CD4-positive, CD25-positive, alpha-beta regulatory T cell (primary cell): Measurements from ENCODE around the gene GNB5. TPM values are rescaled to one million over a fixed set of nuclear protein-coding genes. Genes with fewer than 3 reads are reported as not detected.
A peak's percentile ranks its signal among the peaks of the same experiment; 100 is the strongest.

ENCODE experiments used
- ATAC-seq, 2 donors: fragments of 150-1000 bp; cut with Tn5 transposase; one replicate each; pipeline ENCODE4 v1.10.0; 2021; ENCODE audit warnings: low read depth in 2 of 2, moderate number of reproducible peaks in 2 of 2, moderate library complexity in 1 of 2
- DNase-seq, 3 donors: peaks; one replicate each; pipeline versions ENCODE4 v3.0.0 to v3.0.0-alpha.2; 2012 to 2022; ENCODE audit warnings: mixed read lengths in 1 of 3
- H3K27ac ChIP-seq: one replicate; pipeline ENCODE4 v1.7.0; 2013; ENCODE audit warnings: mild to moderate bottlenecking, low read length; ENCODE audit not compliant: insufficient read depth, poor library complexity, severe bottlenecking
- H3K27me3 ChIP-seq: one replicate; pipeline ENCODE4 v1.7.0; 2013; ENCODE audit warnings: low read length; ENCODE audit not compliant: control insufficient read depth, insufficient read depth
- H3K36me3 ChIP-seq: one replicate; pipeline ENCODE4 v1.7.0; 2013; ENCODE audit warnings: mild to moderate bottlenecking, low read length, moderate library complexity; ENCODE audit not compliant: control insufficient read depth, insufficient read depth
- H3K4me1 ChIP-seq: 2 replicates; pipeline ENCODE4 v1.7.0; 2013; ENCODE audit warnings: mild to moderate bottlenecking, low read length; ENCODE audit not compliant: insufficient read depth, control insufficient read depth, poor library complexity, severe bottlenecking
- H3K4me3 ChIP-seq: one replicate; pipeline ENCODE4 v1.7.0; 2013; ENCODE audit warnings: low read depth, mild to moderate bottlenecking, low read length, moderate library complexity
- H3K9me3 ChIP-seq, 2 experiments: 1 replicate in 1 of 2; 2 replicates in 1 of 2; pipeline ENCODE4 v1.7.0; 2013; ENCODE audit warnings: low read length in 2 of 2, mild to moderate bottlenecking in 1 of 2, moderate library complexity in 1 of 2; ENCODE audit not compliant: control insufficient read depth in 2 of 2
- H3K27ac Mint-ChIP-seq, 3 donors: one replicate each; pipeline ENCODE4 v1.8.0; 2020 to 2022; ENCODE audit warnings: mild to moderate bottlenecking in 3 of 3, mixed read lengths in 3 of 3, moderate library complexity in 2 of 3
- H3K27me3 Mint-ChIP-seq: one replicate; pipeline ENCODE4 v1.8.0; 2022; ENCODE audit warnings: mild to moderate bottlenecking, mixed read lengths
- H3K36me3 Mint-ChIP-seq: one replicate; pipeline ENCODE4 v1.8.0; 2020; ENCODE audit warnings: mixed read lengths
- H3K4me1 Mint-ChIP-seq, 4 donors: one replicate each; pipeline ENCODE4 v1.8.0; 2020 to 2022; ENCODE audit warnings: mixed read lengths in 4 of 4, mild to moderate bottlenecking in 1 of 4
- H3K4me3 Mint-ChIP-seq, 4 donors: one replicate each; pipeline ENCODE4 v1.8.0; 2020 to 2022; ENCODE audit warnings: mild to moderate bottlenecking in 4 of 4, mixed read lengths in 4 of 4, moderate library complexity in 3 of 4
- H3K9me3 Mint-ChIP-seq, 7 donors: one replicate each; pipeline ENCODE4 v1.8.0; 2020 to 2022; ENCODE audit warnings: mixed read lengths in 7 of 7, mild to moderate bottlenecking in 3 of 7, moderate library complexity in 2 of 7
- polyA plus RNA-seq, 4 donors: library from polyadenylated mRNA; unstranded; fragments of 300-500 nt; fragmentation: Illumina TruSeq; gene quantifications; one replicate each; pipeline ENCODE4 v1.2.3, GENCODE V29; 2021
- total RNA-seq: library from RNA; stranded (reverse); gene quantifications from one replicate; pipeline ENCODE4 v1.2.3, GENCODE V29; 2022

Gene GNB5
- total and polyA plus RNA-seq, 5 donors from 2014 or later = 64.3 to 87.6 (median 65.8) TPM

GRCh38 chr15:52109559-52110451, 81.4 kb downstream of the GNB5 start:
- Histone ChIP-seq H3K27me3 (peaks cover 7% of the 10 kb centered on the region), H3K9me3 (no peaks in the 10 kb centered on the region), H3K4me3 (no peak overlapping the region), H3K4me1 (peaks cover 9% of the 10 kb centered on the region), H3K36me3 (no peaks in the 10 kb centered on the region), H3K27ac (no peak overlapping the region)
- Mint-ChIP-seq H3K4me3 (peak overlapping the region in 2 of 4 donors; percentile 17 to 47), H3K36me3 (no peaks in the 10 kb centered on the region), H3K27ac (peak overlapping the region in 1 of 3 donors; percentile 76), H3K27me3 (peaks cover 52% of the 10 kb centered on the region), H3K4me1 (peaks cover 0 to 12% (median 0%) of the 10 kb centered on the region in 4 donors), H3K9me3 (no peaks in the 10 kb centered on the region)
- DNase-seq (no peak), ATAC-seq (no peak)

GRCh38 chr15:52107238-52107637, 84.0 kb downstream of the GNB5 start:
- Histone ChIP-seq H3K27ac (no peak overlapping the region), H3K27me3 (peaks cover 7% of the 10 kb centered on the region), H3K36me3 (no peaks in the 10 kb centered on the region), H3K9me3 (no peaks in the 10 kb centered on the region), H3K4me1 (peaks cover 5% of the 10 kb centered on the region), H3K4me3 (no peak overlapping the region)
- H3K4me3 Mint-ChIP-seq = no peak overlapping the region
- no peak for ATAC-seq
- DNase-seq = no peak
- H3K36me3 Mint-ChIP-seq = peaks cover 2% of the 10 kb centered on the region
- H3K4me1 Mint-ChIP-seq = peaks cover 0 to 5% (median 0%) of the 10 kb centered on the region in 4 donors
- H3K27me3 Mint-ChIP-seq = peaks cover 55% of the 10 kb centered on the region
- H3K27ac Mint-ChIP-seq = no peak overlapping the region
- H3K9me3 Mint-ChIP-seq = no peaks in the 10 kb centered on the region

- Histone ChIP-seq H3K27me3 (peaks cover 7% of the 10 kb centered on the region), H3K4me1 (no peaks in the 10 kb centered on the region), H3K27ac (no peak overlapping the region), H3K9me3 (no peaks in the 10 kb centered on the region), H3K4me3 (no peak overlapping the region), H3K36me3 (no peaks in the 10 kb centered on the region)
- Mint-ChIP-seq H3K27me3 (peaks cover 60% of the 10 kb centered on the region), H3K9me3 (no peaks in the 10 kb centered on the region), H3K4me3 (no peak overlapping the region), H3K36me3 (peaks cover 2% of the 10 kb centered on the region), H3K4me1 (peaks cover 0 to 5% (median 0%) of the 10 kb centered on the region in 4 donors), H3K27ac (no peak overlapping the region)
- no peak for ATAC-seq
- DNase-seq = no peak
Measured at GRCh38 chr15:52106641-52107040, 84.6 kb downstream of the GNB5 start.

GRCh38 chr15:52105846-52106245, 85.3 kb downstream of the GNB5 start:
- H3K36me3 ChIP-seq = no peaks in the 10 kb centered on the region
- Mint-ChIP-seq H3K9me3 (no peaks in the 10 kb centered on the region), H3K27me3 (peaks cover 56% of the 10 kb centered on the region), H3K36me3 (peaks cover 2% of the 10 kb centered on the region), H3K4me1 (no peaks in the 10 kb centered on the region), H3K4me3 (no peak overlapping the region), H3K27ac (no peak overlapping the region)
- H3K27ac ChIP-seq = no peak overlapping the region
- peaks cover 7% of the 10 kb centered on the region for H3K27me3 ChIP-seq
- H3K9me3 ChIP-seq = no peaks in the 10 kb centered on the region
- H3K4me1 ChIP-seq = no peaks in the 10 kb centered on the region
- no peak for ATAC-seq
- DNase-seq = no peak
- no peak overlapping the region for H3K4me3 ChIP-seq

GRCh38 chr15:52104532-52105004, 86.6 kb downstream of the GNB5 start:
- no peaks in the 10 kb centered on the region for H3K9me3 Mint-ChIP-seq
- ATAC-seq = no peak
- H3K4me1 ChIP-seq = no peaks in the 10 kb centered on the region

GRCh38 chr15:52103217-52104207, 87.7 kb downstream of the GNB5 start:
- DNase-seq = no peak

More at GRCh38 chr15:52104532-52105004, 86.6 kb downstream of the GNB5 start:
- Mint-ChIP-seq H3K27ac (peak overlapping the region in 1 of 3 donors; percentile 22), H3K36me3 (peaks cover 2% of the 10 kb centered on the region), H3K27me3 (peaks cover 45% of the 10 kb centered on the region), H3K4me3 (peak overlapping the region in 1 of 4 donors; percentile 36), H3K4me1 (no peaks in the 10 kb centered on the region)
- peaks cover under 1% of the 10 kb centered on the region for H3K27me3 ChIP-seq
- no peaks in the 10 kb centered on the region for H3K9me3 ChIP-seq
- H3K4me3 ChIP-seq = no peak overlapping the region
- H3K36me3 ChIP-seq = no peaks in the 10 kb centered on the region
- no peak overlapping the region for H3K27ac ChIP-seq
- DNase-seq = no peak

GRCh38 chr15:52102463-52102862, 88.7 kb downstream of the GNB5 start:
- H3K27me3 Mint-ChIP-seq = peaks cover 32% of the 10 kb centered on the region
- no peak overlapping the region for H3K27ac ChIP-seq
- no peak overlapping the region for H3K4me3 ChIP-seq
- H3K36me3 Mint-ChIP-seq = peaks cover 2% of the 10 kb centered on the region
- H3K9me3 ChIP-seq = no peaks in the 10 kb centered on the region
- H3K27ac Mint-ChIP-seq = no peak overlapping the region
- H3K4me3 Mint-ChIP-seq = no peak overlapping the region
- H3K27me3 ChIP-seq = no peaks in the 10 kb centered on the region
- DNase-seq (no peak), ATAC-seq (no peak)
- H3K36me3 ChIP-seq = no peaks in the 10 kb centered on the region
- H3K9me3 Mint-ChIP-seq = no peaks in the 10 kb centered on the region
- H3K4me1 Mint-ChIP-seq = no peaks in the 10 kb centered on the region
- no peaks in the 10 kb centered on the region for H3K4me1 ChIP-seq

More at GRCh38 chr15:52103217-52104207, 87.7 kb downstream of the GNB5 start:
- Mint-ChIP-seq H3K27ac (no peak overlapping the region), H3K9me3 (no peaks in the 10 kb centered on the region), H3K4me1 (no peaks in the 10 kb centered on the region), H3K36me3 (peaks cover 2% of the 10 kb centered on the region), H3K27me3 (peaks cover 40% of the 10 kb centered on the region), H3K4me3 (no peak overlapping the region)
- Histone ChIP-seq H3K9me3 (no peaks in the 10 kb centered on the region), H3K4me3 (no peak overlapping the region), H3K27me3 (no peaks in the 10 kb centered on the region), H3K4me1 (no peaks in the 10 kb centered on the region), H3K36me3 (no peaks in the 10 kb centered on the region), H3K27ac (no peak overlapping the region)
- ATAC-seq = peak in 1 of 2 donors; percentile 37
